Measurements from ENCODE around the gene MAPKAPK2.
A peak's percentile ranks its signal among the peaks of the same experiment; 100 is the strongest.

MAPKAPK2 gene

DNA sequence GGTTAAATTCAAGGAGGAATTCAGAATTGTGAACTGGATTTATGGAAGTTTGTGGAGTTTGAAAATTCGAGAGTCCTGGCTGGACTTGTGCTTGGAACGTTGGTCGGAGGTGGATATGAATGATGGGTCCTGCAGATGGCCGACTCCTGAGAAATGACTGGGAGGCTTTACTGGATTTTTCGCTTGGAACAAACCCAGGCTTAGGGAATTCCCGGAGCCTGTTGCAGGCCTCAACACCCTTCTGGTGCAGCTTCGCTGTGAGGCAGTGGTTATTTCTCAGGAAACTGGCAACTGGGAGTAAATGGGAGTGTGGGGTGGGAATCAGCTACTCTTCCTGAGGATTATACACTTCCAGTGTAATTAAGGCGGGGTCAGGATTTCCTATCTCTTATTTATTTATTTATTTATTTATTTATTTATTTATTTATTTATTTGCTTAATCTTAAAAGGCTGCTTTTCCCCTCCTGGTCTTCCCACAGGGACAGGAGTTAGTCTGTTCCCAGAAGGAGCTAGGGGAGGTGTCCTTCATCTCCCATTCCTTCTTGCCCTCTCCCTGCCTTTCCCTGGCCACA lies 21.1 kb downstream of the MAPKAPK2 start:
- DNase-seq, result no peak

- peak in 1 of 2 experiments; percentile 3 for DNase-seq
Observed at GRCh38 chr1:206706298-206706791, 21.6 kb downstream of the MAPKAPK2 start.

GRCh38 chr1:206706806-206707366 lies 22.2 kb downstream of the MAPKAPK2 start:
- DNase-seq, result no peak

- DNase-seq, result no peak
Observed at GRCh38 chr1:206708058-206708457, 23.4 kb downstream of the MAPKAPK2 start.

DNA sequence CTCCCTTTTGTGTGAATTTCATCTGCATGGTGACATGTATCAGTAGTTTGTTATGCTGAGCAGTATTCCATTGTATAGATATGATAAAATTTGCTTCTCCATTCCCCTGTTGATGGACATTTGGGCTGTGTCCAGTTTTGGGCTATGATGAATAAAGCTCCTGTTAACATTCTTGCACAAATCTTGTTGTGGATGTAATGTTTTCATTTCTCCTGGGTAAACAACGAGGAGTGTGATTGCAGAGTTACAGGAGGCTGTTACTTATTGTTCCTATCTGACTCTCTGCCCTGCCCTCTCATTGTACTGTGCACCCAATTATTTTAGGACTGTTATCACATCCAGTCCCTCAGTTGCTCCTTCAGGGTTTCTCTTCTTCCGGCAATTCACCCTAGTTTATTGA lies 24.2 kb downstream of the MAPKAPK2 start:
- no peak for DNase-seq

DNA sequence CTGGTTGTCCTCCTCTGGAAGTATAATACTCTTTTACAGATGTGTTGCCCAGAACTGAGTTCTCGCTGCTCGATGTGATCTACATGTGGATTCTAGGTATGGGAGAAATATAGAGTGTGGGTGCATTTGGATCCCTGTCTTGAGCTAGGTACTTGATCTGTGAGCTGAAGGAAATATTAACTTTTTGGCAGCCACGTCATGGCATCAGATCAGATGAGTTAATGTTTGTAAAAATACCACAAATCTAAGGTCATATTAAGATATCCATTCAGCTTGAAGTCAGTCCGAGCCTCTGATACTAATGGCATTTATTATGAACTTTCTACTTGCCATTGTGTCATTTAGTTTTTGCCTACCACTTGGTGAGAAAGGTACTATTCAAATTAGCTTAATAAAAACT lies 24.6 kb downstream of the MAPKAPK2 start:
- no peak for DNase-seq

GRCh38 chr1:206709772-206710459 lies 25.2 kb downstream of the MAPKAPK2 start:
- no peak for DNase-seq

DNA sequence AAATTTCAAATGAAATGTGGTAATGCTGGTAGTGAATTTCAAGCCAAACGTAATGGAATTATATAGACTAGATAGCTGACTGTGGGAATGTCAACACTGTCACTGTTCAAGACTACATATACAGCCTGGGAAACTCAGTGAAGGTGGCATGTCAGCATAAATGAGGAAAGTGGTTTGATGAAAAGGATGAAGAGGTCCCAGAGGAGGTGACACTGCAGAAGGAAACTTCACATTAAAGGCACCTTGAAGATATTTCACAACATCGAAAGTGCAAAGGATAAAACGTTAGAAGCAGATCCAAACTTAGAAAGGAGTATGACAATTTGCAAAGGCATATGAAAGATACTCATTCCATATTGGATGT lies 25.7 kb downstream of the MAPKAPK2 start:
- DNase-seq, result no peak

DNA sequence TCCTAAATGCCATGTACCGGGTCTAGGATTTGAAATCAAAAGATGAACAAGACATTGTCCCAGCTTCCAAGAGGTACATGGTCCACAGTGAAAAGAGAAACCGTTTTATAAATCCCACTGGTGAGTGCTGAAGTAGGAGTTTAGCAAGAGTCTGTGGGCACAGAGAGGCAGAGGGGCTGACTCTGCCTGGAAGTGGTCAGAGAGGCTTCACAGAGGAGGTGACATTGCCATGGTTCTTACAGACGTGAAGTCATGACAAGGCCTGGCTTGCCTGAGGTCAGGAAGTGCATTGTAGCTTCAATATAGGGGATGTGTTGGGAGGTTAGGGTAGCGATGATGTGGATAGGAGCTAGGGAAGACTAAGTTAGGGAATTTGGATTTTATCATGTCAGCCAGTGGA lies 28.4 kb downstream of the MAPKAPK2 start:
- no peak for DNase-seq

GRCh38 chr1:206713910-206714312 lies 29.2 kb downstream of the MAPKAPK2 start:
- no peak for DNase-seq

GRCh38 chr1:206714331-206715058 lies 29.8 kb downstream of the MAPKAPK2 start:
- DNase-seq, result no peak

DNA sequence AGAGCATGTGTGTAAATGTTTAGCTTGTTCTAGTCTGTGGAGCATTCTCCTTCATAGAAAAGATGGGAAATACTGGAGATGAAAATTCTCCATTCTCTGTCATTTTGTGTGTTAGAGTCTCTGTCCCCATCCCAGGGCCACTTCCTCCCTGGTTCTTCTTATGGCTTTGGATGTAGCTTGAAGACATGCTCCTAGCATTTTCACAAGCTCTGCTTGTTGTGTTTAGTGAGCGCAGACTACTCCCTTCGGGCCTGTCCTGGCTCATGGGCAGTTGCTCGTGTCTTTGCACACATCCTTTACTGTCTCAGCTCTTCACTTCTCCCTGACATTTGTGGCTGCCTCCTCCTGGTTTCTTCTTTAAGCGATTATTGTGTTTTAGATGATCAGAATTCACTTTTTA lies 30.4 kb downstream of the MAPKAPK2 start:
- no peak for DNase-seq

DNA sequence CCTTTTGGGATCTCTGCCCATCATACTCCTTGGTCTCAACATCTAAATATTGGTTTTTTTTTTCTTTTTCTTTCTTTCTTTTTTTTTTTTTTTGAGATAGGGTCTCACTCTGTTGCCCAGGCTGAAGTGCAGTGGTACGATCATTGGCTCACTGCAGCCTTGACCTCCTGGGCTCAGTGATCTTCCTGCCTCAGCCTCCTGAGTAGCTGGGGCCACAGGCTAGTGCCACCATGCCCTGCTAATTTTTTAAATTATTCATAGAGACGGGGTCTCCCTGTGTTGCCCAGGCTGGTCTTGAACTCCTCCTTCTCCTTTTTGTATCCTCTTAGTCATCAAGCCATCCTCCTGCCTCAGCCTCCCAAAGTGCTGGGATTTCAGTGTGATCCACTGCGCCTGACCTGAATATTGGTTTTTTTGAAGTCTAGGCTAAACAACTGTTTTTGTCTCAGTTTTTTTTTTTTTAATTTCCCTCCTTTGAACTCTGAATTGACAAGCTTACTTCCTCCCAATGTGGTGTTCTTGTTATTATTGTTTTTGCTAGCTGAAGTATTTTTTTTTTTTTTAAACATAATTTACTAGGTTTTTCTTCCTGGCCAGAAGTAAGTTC lies 30.9 kb downstream of the MAPKAPK2 start:
- no peak for DNase-seq

- no peak for DNase-seq
Observed at GRCh38 chr1:206716159-206716869, 31.6 kb downstream of the MAPKAPK2 start.

DNA sequence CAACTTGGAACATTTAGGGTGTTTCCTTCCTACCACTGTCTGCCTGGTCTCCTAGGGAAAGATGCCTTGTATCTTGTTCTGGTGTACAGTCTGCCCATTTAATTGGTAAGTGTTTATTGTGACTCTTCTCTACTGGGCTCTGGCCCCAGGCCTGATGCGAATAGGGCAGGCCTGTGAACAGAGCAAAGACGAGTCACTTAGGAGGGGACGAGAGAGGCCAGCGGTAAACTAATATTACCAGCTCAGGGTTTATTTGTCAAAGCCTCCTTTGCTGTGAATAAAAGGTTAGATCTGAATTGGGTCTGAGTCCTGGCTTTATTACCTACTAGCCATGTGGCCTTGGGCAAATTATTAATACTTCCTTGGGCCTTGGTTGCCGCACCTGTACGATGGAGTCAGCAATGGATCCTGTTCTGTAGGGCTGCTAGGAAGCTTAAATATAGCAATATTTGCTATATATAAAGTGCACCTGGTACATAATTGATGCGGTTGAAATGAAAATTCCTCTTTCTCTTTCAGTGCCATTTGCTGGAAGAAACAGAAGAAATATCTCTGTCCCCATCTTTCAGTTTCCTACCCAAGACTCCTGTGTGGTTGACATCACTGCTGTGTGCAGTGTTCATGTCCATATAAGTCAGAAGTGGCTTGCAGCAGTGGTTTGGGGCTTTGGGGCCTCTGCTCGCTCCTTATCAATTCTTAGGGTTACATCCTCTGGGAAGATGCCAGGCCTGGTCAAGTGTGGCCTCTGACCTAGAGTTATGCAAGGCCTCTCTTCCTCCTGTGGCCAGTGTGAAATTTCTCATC lies 32.4 kb downstream of the MAPKAPK2 start:
- DNase-seq, result no peak

- no peak for DNase-seq
Observed at GRCh38 chr1:206717674-206717989, 32.9 kb downstream of the MAPKAPK2 start.

GRCh38 chr1:206719169-206719839 lies 34.6 kb downstream of the MAPKAPK2 start:
- no peak for DNase-seq

- no peak for DNase-seq
Observed at GRCh38 chr1:206721454-206721853, 36.7 kb downstream of the MAPKAPK2 start.

DNA sequence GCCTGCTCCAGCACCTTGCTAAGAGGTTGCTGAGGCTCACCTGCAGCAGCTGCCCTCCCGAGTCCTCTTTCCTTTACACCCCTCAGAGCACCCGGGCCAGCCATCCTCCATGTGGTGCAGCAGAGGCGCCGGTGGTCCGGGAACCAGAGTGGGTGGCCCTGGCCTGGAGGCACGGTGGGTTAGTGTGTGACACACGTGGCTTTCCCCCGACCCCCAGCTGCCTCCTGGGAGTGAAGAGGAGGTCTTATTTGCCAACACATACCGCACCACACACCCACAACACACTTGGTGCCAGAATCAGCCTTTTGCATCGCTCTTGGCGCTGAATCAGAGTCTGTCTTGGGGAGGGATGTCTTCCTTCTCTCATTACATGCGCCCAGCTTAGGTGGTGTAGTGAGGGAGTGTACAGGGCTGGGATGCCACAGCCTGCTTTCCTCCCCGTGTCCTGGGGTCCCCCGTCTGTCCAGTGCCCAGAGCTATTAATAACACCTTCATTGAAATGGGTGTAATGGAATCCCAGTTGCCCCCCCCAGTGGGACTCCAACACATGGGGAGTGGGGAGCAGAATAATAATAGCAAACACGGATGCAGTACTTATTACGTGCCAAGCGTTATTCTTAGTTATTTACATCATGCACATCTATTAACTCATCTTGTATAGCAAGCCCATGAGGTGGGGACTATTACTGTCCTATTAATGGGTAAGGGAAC lies 38.2 kb downstream of the MAPKAPK2 start:
- DNase-seq, result no peak

- no peak for DNase-seq
Observed at GRCh38 chr1:206723462-206723804, 38.7 kb downstream of the MAPKAPK2 start.

Measured in NCI-H526 (cell line).